ENCODE measurements around the gene TNFRSF1A.
A peak's percentile ranks its signal among the peaks of the same experiment; 100 is the strongest.

TNFRSF1A gene

DNA sequence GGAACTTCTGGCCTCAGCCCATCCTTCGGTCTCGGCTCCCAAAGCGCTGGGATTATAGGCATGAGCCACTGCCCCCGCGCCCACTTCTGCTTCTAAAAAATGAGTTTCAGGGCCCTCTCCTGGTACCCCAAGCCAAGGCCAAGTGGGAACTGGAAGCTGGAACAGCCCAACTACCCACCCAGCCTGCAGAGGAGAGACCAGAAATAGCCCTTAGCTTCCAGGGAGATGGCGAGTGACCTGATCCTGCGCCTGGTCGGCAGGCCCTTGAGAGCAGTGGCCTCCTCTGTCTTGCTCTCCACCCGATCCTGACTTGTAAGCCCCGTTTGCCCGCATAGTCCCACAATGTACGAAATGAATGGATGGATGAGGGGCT lies 62.6 kb downstream of the TNFRSF1A start:
- Histone ChIP-seq H3K4me1 (ENCODE audit: insufficient read depth, low read length, poor library complexity, severe bottlenecking) (peaks cover 5% of the 10 kb centered on the region), H3K27me3 (ENCODE audit: insufficient read depth, low read length, poor library complexity, severe bottlenecking) (no peaks in the 10 kb centered on the region), H4K20me1 (ENCODE audit: insufficient read depth, low read length, poor library complexity, severe bottlenecking) (no peaks in the 10 kb centered on the region), H3K9ac (ENCODE audit: low read depth, low read length, poor library complexity, severe bottlenecking) (no peak overlapping the region), H3K36me3 (ENCODE audit: insufficient read depth, low read length) (no peaks in the 10 kb centered on the region), H3F3A (ENCODE audit: low read depth) (no peaks in the 10 kb centered on the region), H2AFZ (ENCODE audit: low read length) (no peak overlapping the region), H3K79me2 (ENCODE audit: insufficient read depth, low read length) (no peaks in the 10 kb centered on the region), H3K9me3 (ENCODE audit: insufficient read depth, low read depth, low read length) (no peaks in the 10 kb centered on the region), H3K4me2 (ENCODE audit: low read depth, low read length, poor library complexity, severe bottlenecking) (peak overlapping the region; percentile 80), H3K9me2 (replicated peaks; ENCODE audit: low read depth, low read length) (no peaks in the 10 kb centered on the region), H3K4me3 (ENCODE audit: low read length, poor library complexity, severe bottlenecking) (no peak overlapping the region)
- TF ChIP-seq, protein P1, sequence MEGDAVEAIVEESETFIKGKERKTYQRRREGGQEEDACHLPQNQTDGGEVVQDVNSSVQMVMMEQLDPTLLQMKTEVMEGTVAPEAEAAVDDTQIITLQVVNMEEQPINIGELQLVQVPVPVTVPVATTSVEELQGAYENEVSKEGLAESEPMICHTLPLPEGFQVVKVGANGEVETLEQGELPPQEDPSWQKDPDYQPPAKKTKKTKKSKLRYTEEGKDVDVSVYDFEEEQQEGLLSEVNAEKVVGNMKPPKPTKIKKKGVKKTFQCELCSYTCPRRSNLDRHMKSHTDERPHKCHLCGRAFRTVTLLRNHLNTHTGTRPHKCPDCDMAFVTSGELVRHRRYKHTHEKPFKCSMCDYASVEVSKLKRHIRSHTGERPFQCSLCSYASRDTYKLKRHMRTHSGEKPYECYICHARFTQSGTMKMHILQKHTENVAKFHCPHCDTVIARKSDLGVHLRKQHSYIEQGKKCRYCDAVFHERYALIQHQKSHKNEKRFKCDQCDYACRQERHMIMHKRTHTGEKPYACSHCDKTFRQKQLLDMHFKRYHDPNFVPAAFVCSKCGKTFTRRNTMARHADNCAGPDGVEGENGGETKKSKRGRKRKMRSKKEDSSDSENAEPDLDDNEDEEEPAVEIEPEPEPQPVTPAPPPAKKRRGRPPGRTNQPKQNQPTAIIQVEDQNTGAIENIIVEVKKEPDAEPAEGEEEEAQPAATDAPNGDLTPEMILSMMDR (conservative IDR thresholded peaks at IDR 0.05; ENCODE audit: low read length), result no peak
- TF ChIP-seq EZH2phosphoT487 (IDR thresholded peaks at IDR 0.05; ENCODE audit: borderline replicate concordance), result no peak

All from Loucy (cell line).